Activated CD4-positive, alpha-beta T cell treated with anti-CD3 and anti-CD28 coated beads, Interleukin-2, Interleukin-6, amounts not matched to agents 100 ng/mL and 50 ng/mL, durations not matched to agents 16 hours and 8 hours (primary cell): ENCODE measurements around the gene STUM.

Source experiments
- DNase-seq: peaks from one replicate; pipeline ENCODE4 v3.0.0-alpha.2; 2020

STUM gene

DNA sequence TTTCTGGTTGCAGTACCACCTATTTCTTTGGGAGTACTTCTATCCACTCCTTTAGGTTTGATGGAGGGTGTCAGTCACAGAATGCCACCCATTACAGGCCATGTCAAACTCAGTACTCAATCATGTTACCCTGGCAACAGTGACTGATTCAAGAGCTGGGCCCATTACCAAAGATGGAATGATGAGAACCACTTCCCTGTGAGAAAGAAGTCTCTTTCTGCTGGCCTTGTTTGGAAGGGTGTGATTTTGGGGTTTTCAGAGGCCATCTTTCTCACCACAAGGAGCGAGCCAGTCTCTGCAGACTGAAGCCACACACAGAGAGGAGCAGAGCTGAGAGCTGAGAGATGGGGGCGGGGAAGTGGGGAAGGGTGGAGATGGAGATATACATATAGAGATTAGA is 13.9 kb upstream of the STUM start:
- no peak for DNase-seq

DNA sequence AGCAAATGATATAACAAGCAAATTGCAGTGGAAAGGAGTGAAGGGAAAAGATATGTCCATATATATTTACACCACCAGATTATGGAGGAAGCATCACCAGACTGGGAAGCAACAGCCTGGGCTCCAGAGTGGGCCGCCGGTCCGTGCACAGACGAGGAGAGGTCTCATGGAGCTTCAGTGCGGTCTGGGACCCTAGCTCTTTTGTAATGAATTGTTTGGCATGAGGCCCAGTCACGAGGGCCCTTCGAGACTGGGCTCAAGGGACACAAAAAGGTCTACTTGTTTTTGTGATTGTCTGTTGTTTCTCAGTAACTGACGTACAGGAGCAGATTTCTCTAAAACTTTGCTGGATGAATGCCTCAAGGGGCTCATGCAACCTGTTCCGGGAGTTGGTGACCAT is 12.9 kb upstream of the STUM start:
- DNase-seq: no peak

DNA sequence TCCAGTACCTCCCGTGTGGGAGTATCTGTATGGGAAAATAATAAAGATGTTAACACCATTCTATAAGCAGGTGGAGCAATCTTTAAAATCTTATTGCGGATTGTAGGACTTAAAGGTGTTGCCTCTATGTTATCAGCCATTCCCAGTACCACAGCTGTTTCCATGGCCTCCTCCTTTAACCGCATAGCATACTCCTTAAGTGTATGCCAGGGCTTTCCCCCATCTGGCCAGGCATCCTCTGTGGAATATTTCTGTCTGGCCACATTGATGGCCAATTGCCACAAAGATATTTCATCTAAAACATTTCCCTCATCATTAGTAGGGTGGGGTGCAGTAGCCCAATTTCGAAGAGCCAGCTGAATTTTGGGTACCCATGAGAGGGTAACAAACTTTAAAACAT is 7.3 kb upstream of the STUM start:
- no peak for DNase-seq

DNA sequence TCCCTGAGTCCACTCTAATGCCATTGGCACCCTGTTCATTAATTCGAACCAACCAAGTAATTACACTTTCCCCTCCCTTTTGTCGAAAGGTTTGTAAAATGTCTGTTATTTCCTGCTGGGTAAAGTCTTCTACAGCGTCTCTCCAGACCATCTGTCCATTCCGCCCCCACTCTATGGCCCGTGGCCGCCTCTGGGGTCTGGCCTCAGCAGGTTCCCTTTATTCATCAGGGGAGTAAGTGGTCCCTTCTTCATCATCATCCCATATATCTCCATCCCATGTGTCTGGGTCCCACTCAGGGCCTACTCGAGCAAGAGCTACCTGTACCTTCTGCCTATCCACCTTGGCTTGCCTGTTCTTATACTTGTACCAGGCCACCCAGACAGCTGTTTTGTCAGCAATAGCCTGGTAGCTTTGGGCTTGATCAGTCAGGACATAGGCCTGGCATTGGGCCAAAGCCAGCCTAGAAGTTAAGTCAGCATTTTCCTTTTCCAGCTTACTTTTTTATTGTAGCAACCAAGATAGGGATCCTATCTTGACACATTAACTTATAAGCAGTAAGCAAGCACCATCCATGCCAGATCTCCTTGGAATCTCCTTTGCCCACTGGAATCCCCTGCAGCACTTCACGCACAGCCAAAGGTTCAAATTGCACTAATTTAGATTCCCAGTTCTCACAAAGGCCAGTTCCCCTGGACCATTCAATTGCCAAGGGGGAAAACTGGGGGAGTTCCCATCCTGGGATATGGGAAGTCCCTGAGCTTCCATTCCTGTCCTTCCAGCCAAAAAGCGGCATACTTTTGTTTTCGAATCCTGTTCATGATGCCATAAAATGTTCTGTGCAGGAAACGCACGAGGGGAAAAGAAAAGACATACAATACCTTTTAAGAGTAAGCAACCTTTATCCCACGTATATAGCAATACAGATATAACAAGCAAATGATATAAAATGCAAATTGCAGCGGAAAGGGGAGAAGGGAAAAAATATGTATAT is 6.6 kb upstream of the STUM start:
- DNase-seq: no peak

DNA sequence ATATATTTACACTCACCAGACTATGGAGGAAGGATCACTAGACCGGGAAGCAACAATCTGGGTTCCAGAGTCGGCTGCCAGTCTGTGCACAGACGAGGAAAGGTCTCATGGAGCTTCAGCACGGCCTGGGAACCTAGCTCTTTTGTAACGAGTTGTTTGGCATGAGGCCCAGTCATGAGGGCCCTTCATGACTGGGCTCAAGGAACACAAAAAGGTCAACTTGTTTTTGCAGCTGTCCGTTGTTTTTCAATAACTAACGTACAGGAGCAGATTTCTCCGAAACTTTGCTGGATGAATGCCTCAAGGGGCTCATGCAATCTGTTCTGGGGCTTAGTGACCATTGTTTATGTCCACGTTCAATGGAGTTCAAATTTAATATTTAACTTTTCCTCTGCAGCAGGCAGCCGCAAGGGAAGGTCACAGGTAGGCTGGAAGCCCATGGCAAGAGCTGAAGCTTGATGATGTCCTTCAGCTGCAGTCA is 5.9 kb upstream of the STUM start:
- no peak for DNase-seq

DNA sequence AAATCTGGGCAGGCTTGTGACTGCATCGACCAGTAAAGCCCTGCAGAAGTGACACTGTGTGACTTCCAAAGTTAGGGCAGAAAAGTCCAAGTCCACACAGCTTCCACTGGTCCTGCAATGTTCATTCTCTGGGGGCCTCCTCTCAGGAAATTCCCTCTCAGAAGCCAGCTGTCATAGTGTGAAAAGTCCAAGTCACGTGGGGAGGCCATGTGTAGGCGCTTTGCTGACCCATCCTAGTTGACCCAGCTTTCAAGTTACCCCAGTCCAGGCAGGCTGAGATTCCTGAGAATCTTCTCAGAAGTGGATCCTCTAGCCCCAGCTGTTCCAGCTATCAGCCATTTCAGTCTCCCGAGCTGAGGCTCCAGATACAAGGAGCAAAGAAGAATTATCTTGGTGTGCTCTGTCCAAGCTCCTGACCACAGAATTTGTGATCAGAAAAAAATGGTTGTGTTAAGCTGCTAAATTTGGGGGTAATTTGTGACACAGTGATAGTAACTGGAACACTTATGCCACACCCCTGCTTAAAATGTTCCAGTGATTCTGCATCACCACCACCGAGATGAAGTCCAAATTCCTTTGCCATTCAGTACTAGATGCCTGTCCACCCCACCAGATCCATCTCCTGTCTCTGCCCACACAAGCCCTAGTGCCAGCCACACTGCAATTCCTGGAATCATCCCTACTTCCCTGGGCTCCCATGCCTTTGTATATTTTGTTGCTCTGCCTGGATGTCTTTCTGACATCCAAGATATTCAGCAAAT is 2.5 kb upstream of the STUM start:
- DNase-seq: no peak

DNA sequence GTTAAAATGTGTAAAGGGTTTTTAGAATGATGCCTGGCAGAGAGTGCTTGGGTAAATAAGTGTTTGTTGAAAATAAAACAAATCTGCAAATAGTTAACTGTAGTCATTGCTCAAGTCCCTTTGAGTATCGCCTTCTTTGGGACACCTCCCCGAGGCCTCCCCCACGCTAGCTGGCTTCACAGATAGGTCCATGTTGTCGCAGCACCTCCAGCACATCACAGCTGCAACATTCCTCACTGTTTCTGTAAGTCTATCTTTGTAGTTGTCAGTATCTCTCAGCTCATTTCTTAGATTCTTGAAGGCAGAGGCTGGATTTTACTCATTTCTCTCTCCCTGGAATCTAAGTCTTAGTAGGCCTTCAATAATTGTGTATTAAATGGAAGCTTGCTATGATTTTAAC is 1.6 kb upstream of the STUM start:
- DNase-seq: no peak

DNA sequence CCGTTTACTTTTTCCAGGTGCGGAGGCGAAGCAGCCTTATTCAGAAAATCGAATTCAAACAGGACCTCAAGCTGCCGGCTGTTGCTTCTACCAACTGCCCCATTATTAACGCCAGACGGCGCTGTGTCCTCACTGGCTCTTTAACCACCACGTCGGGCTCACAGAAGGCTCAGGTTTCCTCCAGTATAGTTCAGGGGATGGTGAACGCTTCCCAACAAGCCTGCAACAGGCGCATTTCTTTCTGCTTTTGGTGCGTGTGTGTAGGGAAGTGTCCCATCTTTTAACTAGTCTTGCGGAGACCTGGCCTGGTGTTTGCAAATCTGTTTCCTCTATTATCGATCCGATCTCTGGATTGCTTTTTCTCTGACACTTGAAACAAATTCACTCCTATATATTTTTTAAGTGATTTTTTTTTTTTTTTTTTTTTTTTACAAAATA is 791 bp upstream of the STUM start:
- peak; percentile 65 for DNase-seq

DNA sequence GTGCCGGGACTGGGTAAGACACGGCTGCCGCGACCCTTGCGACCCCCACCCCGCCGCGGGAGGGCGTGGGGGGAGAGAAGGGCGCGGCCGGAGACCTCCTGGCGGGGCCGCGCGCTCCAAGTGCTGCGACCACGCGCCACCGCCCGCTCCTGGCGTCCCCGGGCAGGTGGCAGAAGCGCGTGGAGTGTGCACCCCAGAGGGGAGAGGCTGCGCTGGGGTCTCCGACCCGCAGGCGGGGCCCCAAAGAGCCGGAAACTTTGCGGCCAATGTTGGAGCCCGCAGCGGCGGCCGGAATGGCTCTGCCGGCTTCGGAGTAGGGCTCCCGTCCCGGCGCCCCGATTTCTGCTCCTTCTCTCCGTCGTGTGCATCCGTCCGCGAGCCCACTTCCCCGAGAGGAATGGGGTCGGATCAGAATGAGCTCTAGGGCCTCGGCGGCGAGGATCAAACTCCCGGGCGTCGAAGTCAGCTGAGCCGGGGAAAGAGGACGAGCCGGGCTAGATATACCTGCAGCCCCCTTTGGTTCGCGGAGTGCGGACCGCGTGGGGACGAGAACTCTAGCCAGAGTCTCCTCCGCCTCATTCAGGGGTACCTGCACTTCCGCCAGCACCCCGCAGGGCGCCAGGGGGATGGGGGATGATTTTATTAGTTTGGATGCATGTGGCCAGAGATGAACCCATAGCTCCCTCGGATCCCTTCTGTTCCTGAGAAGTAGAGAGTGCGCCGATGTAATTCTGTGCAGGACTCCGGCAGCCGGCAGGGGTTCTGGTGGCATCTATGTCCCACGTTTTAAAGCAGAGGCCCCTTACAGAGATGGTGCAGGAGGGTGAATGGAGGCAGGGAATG is 751 bp downstream of the STUM start:
- no peak for DNase-seq

DNA sequence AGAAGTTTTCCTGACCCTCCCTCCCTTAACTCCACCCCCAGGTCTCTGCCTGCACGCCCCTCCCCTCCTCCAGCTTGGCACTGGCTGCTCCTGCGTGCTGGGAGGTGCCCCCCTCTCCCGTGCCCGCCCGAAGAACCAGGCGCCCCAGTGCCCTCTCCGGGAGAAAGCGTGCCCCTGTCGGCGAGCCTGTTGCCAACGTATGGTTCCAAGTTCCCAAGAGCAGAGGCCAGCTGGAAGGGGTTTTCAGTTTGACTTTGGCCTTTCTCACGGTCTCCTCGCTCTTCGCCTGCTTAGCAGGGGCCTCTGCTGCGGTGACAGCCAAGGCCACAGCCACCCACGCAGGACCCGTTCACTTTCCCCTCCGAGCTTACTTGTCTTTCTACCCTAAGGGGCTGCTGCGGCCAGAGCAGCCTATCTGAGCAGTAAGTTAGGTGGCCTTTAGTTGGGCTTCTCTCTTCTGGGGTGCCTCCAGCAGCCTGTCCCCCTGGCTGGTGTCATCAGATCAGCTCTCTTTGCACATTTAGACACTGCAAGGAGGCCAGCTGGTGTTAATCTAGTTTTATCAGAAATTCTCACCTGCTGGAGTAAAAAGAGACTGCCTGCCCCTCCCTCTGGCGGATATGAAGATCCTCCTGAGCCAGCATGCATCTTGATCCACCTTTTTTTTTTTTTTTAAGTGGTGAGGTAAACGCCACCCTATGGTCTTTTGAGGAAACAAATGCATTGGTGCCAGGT is 1.5 kb downstream of the STUM start:
- peak; percentile 13 for DNase-seq

DNA sequence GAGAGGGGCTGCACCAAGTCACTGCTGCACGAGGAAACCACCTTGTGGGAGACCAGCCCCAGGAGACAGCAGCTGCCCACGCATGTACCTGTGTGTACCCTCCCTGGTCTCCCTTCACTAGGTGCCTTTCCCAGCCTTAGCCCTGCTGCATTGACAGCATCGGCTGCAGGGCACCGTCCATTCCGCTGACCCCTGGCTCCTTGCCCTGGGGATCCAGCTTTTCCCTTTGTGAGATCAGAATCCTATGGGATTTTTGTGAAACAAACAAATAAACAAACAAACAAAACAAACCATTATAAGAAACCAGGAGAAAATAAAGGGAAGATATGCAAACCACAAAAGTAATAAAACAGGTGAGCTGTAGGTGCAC is 2.1 kb downstream of the STUM start:
- no peak for DNase-seq

DNA sequence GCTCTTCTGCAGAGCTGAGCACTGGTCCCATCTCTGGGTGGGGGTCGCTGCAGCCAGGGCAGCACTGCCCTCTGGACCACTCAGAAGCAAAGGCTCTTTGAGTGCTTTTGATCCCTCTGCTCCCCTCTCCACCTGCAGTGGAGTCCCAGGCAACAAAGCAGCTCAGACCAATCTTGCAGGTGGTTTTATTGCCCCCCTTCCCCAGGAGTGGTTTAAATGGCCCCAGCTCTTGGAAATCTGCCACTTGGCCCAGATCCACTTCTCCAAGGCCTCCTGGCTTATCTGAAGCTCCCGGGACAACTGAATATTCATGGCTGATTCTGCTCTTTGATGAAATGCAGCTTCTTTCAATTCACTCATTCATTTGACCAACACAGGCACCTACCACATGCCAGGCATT is 2.7 kb downstream of the STUM start:
- no peak for DNase-seq

DNA sequence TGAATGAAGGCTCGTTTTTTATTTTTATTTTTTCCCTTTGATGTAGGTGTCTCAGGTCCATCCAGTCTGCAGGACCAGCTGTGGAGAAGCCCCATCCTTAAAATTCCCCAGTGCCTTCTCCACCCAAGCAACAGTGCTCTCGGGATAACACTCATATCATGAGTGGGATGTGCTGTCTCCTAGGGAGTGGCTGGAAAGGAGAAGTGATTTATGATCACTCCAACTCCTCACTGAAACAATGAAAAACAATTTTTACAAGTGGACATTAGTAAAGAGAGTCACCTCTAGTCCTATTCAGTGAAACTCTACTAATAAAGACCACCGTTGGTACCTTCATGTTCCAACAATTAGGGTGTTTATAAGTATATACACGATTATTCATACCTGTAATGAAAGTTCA is 3.5 kb downstream of the STUM start:
- no peak for DNase-seq

DNA sequence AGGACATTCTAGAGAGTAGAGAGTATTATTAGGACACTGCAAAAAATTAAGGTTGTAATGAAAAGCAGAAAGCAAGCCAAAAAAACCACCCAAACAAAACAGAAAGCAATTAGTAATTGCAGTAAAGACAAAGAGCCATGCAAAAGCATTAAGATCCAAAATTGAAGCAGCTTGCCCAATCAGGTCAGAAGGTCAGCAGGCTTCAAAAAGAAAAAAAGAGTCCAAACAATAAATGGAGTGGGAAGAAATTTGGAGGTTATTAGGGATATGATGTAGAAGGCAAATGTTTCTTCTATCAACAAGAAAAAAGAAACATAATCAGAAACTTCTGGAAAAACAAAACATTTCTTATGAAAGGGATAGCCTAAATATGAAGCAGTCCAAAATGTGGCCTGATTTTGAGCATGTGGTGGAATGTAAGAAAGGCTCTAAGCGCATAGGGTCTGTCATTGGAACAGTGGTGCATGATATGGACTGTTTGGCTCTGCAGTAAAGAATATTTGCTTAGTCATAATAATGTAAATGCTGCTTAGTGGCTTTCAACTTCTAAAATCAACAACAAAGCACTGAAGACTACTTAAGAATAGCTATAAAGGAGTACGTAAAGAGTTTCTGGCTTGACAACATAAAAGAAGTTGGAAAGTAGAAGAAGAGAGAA is 4.8 kb downstream of the STUM start:
- no peak for DNase-seq

DNA sequence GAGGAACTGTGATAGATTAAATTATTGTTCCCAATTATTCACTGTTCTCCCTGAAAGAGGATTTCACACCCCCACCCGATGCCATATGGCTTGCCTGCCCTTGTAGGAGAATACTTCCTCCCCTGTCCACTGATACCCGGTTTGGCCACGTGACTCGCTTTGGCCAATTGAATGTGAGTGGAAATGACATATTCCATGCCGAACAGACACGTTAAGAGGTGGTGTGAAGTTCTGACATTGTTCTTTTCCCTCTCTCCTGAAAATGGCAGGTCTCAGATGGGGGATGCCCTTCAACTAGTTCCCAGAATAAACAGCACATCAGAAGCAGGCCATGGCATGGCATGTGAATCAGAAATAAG is 5.3 kb downstream of the STUM start:
- no peak for DNase-seq

DNA sequence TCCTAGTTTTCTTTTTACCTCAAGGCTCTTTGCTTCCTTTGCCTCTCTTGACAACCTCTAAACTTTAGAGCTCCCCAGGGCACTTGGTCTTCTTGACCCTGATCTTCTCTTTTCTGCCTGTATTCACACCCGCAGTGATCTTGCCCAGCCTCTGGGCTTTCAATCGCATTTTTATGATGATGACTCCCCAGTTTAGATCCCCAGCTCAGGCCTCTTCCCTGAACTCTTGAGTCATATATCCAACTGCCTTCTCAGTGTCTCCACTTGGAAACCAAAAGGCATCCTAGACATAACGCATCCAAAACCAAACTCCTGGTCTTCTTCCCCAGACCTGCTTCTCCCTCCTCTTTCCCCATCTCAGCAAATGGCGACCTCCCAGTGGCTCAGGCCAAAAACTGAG is 6.5 kb downstream of the STUM start:
- no peak for DNase-seq

DNA sequence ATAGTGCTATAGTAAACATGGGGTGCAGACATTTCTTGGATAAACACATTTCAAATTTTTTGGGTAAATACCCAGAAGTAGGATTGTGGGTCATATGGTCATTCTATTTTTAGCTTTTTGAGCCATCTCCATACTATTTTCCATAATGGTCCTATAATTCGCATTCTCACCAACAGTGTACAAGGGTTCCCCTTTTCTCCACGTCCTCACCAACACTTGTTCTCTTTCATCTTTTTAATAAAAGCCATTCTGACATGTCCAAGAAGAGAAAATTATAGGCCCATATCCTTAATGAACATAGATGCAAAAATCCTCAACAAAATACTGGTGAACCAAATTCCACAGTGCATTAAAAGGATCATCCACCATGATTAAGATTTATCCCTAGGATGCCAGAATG is 8.9 kb downstream of the STUM start:
- no peak for DNase-seq

DNA sequence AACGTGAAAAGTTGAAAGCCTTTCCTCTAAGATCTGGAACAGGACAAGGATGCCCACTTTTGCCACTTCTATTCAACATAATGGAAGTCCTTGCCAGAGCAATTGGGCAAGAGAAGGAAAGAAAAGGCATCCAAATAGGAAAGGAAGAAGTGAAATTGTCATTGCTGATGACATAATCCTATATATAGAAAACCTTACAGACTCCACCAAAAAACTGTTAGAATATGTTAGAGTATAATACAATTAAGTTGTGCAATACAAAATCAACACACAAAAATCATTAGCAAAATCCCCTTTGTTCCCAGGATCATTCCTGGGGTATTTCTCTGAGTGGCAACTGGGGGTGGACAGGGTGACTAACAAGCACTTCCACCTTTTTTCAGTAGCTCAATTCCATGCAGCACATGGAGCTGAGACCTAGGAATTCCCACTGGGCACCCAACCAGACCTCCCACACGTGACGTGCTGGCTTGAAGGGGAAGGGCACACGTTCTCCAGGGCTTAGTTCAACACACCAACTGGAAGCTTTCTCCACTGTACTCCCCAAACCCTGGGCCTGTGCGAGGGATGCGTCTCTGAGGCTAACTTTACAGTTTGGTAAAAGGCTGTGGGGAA is 9.6 kb downstream of the STUM start:
- DNase-seq: no peak

DNA sequence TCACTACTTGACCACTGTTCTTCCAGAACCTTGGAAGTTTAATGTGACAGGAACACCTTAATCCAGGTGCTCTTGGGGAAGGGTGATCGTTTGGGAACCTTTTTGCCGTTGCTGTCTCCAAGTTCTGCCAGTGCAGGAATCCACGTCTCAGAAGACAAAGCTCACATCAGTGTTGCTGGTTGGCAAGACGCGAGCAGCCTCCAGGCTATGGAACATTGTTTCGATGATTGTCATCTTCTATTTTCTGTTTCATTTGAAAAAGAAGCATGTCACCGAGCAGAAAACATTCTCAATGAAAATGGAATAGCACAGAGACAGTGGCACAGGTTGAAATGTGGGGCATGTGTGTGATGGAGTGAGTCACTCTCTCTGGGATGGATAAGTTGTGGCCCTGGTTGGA is 11.7 kb downstream of the STUM start:
- no peak for DNase-seq

DNA sequence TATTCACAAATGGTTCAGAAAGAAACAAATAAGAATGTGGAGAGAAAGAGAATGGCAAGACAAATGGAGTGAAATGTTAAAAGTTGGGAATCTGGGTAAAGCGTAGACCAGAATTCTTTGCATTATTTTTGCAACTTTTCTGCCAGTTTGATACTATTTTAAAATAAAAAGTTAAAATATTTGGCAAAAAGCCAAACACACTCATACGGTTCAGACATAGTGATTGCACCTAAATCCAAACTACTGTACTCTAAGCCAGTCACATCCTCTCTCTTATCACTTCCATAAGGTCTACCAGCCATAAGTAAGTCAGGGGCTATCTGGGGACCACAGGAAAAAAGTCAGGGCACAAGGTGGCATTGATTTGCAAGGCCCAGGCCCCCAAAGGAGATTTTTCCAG is 14.4 kb downstream of the STUM start:
- no peak for DNase-seq

DNA sequence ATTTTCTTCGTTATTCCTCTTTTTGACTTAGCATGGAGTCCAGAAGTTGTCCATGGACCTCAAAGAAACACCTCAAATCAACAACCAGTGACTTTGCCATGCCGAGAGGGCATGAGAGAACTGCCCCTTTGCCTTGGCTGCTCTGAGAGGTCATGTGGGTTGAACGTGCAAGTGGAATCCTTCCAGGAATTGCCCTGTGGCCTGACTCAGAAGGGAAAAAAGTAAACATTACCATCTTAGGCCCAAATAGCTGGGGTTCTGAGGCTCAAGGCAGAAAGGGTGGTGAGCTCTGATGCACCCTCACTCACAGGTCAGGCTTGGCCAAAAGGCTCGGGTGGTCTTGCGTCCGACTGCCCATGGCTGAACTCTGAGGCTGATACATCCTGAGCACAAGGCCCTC is 15.1 kb downstream of the STUM start:
- DNase-seq: no peak

DNA sequence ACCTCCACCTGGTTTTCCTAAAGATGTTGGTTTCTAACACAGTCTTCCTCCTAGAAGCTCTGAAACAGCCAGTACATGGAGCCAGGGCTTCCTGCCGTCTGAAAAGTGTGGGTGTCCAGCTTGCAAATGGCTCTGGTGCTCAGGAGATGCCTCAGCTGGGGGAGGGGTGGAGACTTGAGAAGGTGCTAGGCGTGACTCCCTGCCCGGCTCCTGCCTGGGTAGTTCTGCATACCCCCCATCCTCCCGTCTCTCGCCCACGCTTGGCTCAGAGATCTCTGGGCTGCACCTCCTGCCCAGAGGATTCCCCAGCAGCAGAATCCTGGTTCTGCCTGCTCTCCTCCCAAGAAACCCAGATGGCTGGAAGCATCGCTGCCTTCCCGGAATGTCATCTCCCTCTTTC is 16.9 kb downstream of the STUM start:
- DNase-seq: no peak
